A549 (cell line): ENCODE results near the gene TARP.

ENCODE experiments used
- BHLHE40 ChIP-seq: IDR thresholded peaks from 2 replicates; pipeline ENCODE4 v1.6.1; 2012; ENCODE audit warnings: low read depth, low read length, inconsistent platforms
- CTCF ChIP-seq: fragments of >200 bp; sonication (Bioruptor Twin); formaldehyde crosslinking; IDR thresholded peaks from 3 replicates; pipeline ENCODE4 v1.5.1; 2016
- EP300 ChIP-seq, 2 experiments: fragments of >200 bp; sonication (Bioruptor Twin); formaldehyde crosslinking; IDR thresholded peaks; 2 replicates in 1 of 2; 3 replicates in 1 of 2; pipeline ENCODE4 v1.6.1; 2016 to 2017
- HEYL ChIP-seq: fragments of 250-450 bp; sonication (Bioruptor Pico); IDR thresholded peaks from 2 replicates; pipeline ENCODE4 v1.8.0; 2021; ENCODE audit warnings: mild to moderate bottlenecking, moderate library complexity
- MYC ChIP-seq: IDR thresholded peaks from 2 replicates; pipeline ENCODE4 v1.6.1; 2012; ENCODE audit warnings: mild to moderate bottlenecking, inconsistent platforms, low read length, improper control_type of control experiment, borderline replicate concordance
- NR3C1 ChIP-seq: fragments of >200 bp; sonication (Bioruptor Twin); formaldehyde crosslinking; IDR thresholded peaks from 3 replicates; pipeline ENCODE4 v1.6.1; 2017
- POLR2A ChIP-seq: IDR thresholded peaks from 2 replicates; pipeline ENCODE4 v1.6.1; 2012; ENCODE audit warnings: mild to moderate bottlenecking, low read length
- POLR2AphosphoS2 ChIP-seq: conservative IDR thresholded peaks from 2 replicates; pipeline ENCODE4 v1.6.1; 2012; ENCODE audit warnings: low read length, improper control_type of control experiment, inconsistent platforms
- RCOR1 ChIP-seq: fragments of 150-350 bp; IDR thresholded peaks from 2 replicates; pipeline ENCODE4 v1.6.1; 2014; ENCODE audit warnings: antibody characterized with exemption, low read length, low read depth
- RNF2 ChIP-seq: fragments of 200-600 bp; sonication (generic); IDR thresholded peaks from 2 replicates; pipeline ENCODE4 v1.6.1; 2016; ENCODE audit warnings: low read depth, mild to moderate bottlenecking, antibody characterized with exemption, moderate library complexity, borderline replicate concordance
- TP53 ChIP-seq: fragments of 250-450 bp; sonication (Bioruptor Pico); IDR thresholded peaks from 2 replicates; pipeline ENCODE4 v1.5.0; 2021; ENCODE audit warnings: mild to moderate bottlenecking, moderate library complexity
- TF ChIP-seq, protein P1 (sequence below): IDR thresholded peaks from 2 replicates; pipeline ENCODE4 v1.6.1; 2012
- TF ChIP-seq, protein P2 (sequence below): fragments of 200-600 bp; sonication (generic); IDR thresholded peaks from 2 replicates; pipeline ENCODE4 v1.6.1; 2016; ENCODE audit warnings: antibody characterized with exemption, mild to moderate bottlenecking, moderate library complexity
- TF ChIP-seq, protein P3 (sequence below): fragments of 150-350 bp; IDR thresholded peaks from 2 replicates; pipeline ENCODE4 v1.6.1; 2014; ENCODE audit warnings: low read depth, mild to moderate bottlenecking, low read length

GRCh38 chr7:38244516-38244915 lies 28.9 kb downstream of the TARP start:
- TF ChIP-seq TP53 (CRISPR knock-in tag) (no peak), BHLHE40 (no peak), POLR2A (no peak), HEYL (CRISPR knock-in tag) (no peak), POLR2AphosphoS2 (no peak), NR3C1 (no peak), RCOR1 (no peak), CTCF (no peak), MYC (no peak), EP300 (IDR thresholded peaks at IDR 0.05) (no peak), RNF2 (no peak)
- TF ChIP-seq, protein P1, sequence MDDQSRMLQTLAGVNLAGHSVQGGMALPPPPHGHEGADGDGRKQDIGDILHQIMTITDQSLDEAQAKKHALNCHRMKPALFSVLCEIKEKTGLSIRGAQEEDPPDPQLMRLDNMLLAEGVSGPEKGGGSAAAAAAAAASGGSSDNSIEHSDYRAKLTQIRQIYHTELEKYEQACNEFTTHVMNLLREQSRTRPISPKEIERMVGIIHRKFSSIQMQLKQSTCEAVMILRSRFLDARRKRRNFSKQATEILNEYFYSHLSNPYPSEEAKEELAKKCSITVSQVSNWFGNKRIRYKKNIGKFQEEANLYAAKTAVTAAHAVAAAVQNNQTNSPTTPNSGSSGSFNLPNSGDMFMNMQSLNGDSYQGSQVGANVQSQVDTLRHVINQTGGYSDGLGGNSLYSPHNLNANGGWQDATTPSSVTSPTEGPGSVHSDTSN, result no peak
- TF ChIP-seq, protein P2, sequence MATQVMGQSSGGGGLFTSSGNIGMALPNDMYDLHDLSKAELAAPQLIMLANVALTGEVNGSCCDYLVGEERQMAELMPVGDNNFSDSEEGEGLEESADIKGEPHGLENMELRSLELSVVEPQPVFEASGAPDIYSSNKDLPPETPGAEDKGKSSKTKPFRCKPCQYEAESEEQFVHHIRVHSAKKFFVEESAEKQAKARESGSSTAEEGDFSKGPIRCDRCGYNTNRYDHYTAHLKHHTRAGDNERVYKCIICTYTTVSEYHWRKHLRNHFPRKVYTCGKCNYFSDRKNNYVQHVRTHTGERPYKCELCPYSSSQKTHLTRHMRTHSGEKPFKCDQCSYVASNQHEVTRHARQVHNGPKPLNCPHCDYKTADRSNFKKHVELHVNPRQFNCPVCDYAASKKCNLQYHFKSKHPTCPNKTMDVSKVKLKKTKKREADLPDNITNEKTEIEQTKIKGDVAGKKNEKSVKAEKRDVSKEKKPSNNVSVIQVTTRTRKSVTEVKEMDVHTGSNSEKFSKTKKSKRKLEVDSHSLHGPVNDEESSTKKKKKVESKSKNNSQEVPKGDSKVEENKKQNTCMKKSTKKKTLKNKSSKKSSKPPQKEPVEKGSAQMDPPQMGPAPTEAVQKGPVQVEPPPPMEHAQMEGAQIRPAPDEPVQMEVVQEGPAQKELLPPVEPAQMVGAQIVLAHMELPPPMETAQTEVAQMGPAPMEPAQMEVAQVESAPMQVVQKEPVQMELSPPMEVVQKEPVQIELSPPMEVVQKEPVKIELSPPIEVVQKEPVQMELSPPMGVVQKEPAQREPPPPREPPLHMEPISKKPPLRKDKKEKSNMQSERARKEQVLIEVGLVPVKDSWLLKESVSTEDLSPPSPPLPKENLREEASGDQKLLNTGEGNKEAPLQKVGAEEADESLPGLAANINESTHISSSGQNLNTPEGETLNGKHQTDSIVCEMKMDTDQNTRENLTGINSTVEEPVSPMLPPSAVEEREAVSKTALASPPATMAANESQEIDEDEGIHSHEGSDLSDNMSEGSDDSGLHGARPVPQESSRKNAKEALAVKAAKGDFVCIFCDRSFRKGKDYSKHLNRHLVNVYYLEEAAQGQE, result no peak
- TF ChIP-seq, protein P3, sequence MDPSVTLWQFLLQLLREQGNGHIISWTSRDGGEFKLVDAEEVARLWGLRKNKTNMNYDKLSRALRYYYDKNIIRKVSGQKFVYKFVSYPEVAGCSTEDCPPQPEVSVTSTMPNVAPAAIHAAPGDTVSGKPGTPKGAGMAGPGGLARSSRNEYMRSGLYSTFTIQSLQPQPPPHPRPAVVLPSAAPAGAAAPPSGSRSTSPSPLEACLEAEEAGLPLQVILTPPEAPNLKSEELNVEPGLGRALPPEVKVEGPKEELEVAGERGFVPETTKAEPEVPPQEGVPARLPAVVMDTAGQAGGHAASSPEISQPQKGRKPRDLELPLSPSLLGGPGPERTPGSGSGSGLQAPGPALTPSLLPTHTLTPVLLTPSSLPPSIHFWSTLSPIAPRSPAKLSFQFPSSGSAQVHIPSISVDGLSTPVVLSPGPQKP, result no peak
